ENCODE results near the gene COPB1. TPM values are rescaled to one million over a fixed set of nuclear protein-coding genes. Genes with fewer than 3 reads are reported as not detected.

COPB1 gene
- total and polyA plus RNA-seq, 2 of the 8 experiments (the other 6 are each of a cell fraction or from before 2014, with no cell fraction given): 28.7 to 72.1 TPM

DNA sequence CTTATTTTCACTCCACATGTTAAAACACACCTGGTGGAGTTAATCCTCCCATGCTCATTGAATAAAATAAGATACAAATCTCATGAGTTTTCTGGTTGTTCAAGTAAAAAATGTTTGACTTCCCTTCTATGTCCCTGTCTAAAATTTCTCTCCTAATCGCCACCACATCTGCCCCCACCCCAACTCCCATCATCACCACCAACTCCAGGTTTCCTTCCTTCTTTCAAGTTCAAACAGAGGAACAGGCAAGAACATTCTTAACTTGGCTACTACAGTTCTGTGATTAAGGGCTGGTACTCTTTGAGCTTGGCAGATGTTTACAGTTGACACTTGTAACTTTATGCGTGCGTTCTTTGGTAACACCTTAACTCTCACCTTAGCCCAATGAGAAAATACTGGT lies 29.7 kb upstream of the COPB1 start:
- H3K27ac ChIP-seq (ENCODE audit: low read depth, low read length): no peak overlapping the region
- H3K4me2 ChIP-seq (ENCODE audit: insufficient read depth in 1 of 2, low read depth in 2 of 2, low read length in 2 of 2): no peak overlapping the region
- DNase-seq (ENCODE audit: low read depth in 1 of 2, low spot score in 2 of 2) (no peak), FAIRE-seq (no peak)
- no peaks in the 10 kb centered on the region for H4K20me1 ChIP-seq (replicated peaks in 1 of 2; ENCODE audit: control insufficient read depth in 1 of 2, insufficient read depth in 2 of 2, low read length in 2 of 2)
- no peak overlapping the region for H2BK5ac ChIP-seq (ENCODE audit: low read depth, low read length)
- no peaks in the 10 kb centered on the region for H3K79me2 ChIP-seq (ENCODE audit: control insufficient read depth in 1 of 2, insufficient read depth in 2 of 2, low read length in 2 of 2)
- no peak overlapping the region for H2BK20ac ChIP-seq (ENCODE audit: low read length)
- no peak overlapping the region for H3K18ac ChIP-seq (ENCODE audit: extremely low read depth, low read length)
- H3K27me3 ChIP-seq (replicated peaks in 1 of 4; ENCODE audit: control insufficient read depth in 3 of 4, extremely low read depth in 1 of 4, insufficient read depth in 3 of 4, low read length in 3 of 4): no peaks in the 10 kb centered on the region
- no peak overlapping the region for H2AK5ac ChIP-seq (ENCODE audit: low read depth, low read length)
- no peaks in the 10 kb centered on the region for H3K4me1 ChIP-seq (replicated peaks in 1 of 4; ENCODE audit: control insufficient read depth in 3 of 4, insufficient read depth in 4 of 4, low read length in 3 of 4)
- H3K56ac ChIP-seq (replicated peaks; ENCODE audit: insufficient read length, low read depth, low read length): no peak overlapping the region
- H2AFZ ChIP-seq (ENCODE audit: low read length): no peak overlapping the region
- H3K23me2 ChIP-seq (ENCODE audit: low read depth, low read length): no peaks in the 10 kb centered on the region
- H3K23ac ChIP-seq (ENCODE audit: insufficient read length): no peak overlapping the region
- no peak overlapping the region for H4K8ac ChIP-seq (ENCODE audit: extremely low read depth, insufficient read depth, low read length)
- WGBS, 2 experiments (ENCODE audit: extremely low coverage in 1 of 2, insufficient coverage in 1 of 2, insufficient read length in 1 of 2, insufficient replicate concordance in 2 of 2, low coverage in 1 of 2, low lambda C conversion rate in 2 of 2, missing lambda C conversion rate in 1 of 2): 89% methylated on average over 3 of the region's 3 CpGs; no CpG with 5 or more reads in 1 of the 2 experiments
- H4K91ac ChIP-seq (replicated peaks; ENCODE audit: insufficient read length, low read length): no peak overlapping the region
- H3K4ac ChIP-seq (replicated peaks; ENCODE audit: insufficient read length, low read depth, low read length): no peak overlapping the region
- H3K4me3 ChIP-seq (ENCODE audit: extremely low read depth in 1 of 4, insufficient read depth in 2 of 4, low read depth in 3 of 4, low read length in 4 of 4): no peak overlapping the region
- H2BK12ac ChIP-seq (ENCODE audit: low read depth, low read length): no peak overlapping the region
- no peaks in the 10 kb centered on the region for H3K9me3 ChIP-seq (ENCODE audit: insufficient read depth in 2 of 2, low read depth in 1 of 2, low read length in 1 of 2)
- ChIA-PET POLR2A (ENCODE audit: partially characterized antibody) (interaction anchor here (1.2 kb wide), 1 partner anchor 9 kb away, joined by 6 read pairs; the partner anchor contains the start of gene PSMA1), CTCF (ENCODE audit: partially characterized antibody) (interaction anchor here (0.8 to 1.5 kb wide), 5 partner anchors 10 to 379 kb away, joined by 3 to 4 read pairs (median 3); partner anchors contain the start of gene PDE3B)
- no peak overlapping the region for H2BK120ac ChIP-seq (replicated peaks; ENCODE audit: low read depth, low read length)
- no peaks in the 10 kb centered on the region for H3K79me1 ChIP-seq (ENCODE audit: low read depth, low read length)
- H2BK15ac ChIP-seq (ENCODE audit: low read length): no peak overlapping the region
- H3K36me3 ChIP-seq (ENCODE audit: control insufficient read depth in 2 of 4, insufficient read depth in 4 of 4, low read length in 3 of 4): no peaks in the 10 kb centered on the region
- H4K5ac ChIP-seq (ENCODE audit: insufficient read length, low read depth, low read length): no peak overlapping the region
- no peak overlapping the region for H3K14ac ChIP-seq (ENCODE audit: insufficient read length)
- no peak overlapping the region for H3K9ac ChIP-seq (replicated peaks in 1 of 4; ENCODE audit: extremely low read depth in 1 of 4, low read depth in 3 of 4, low read length in 3 of 4)
- TF ChIP-seq TEAD4 (IDR thresholded peaks at IDR 0.05; ENCODE audit: low read depth, low read length) (no peak), CHD1 (IDR thresholded peaks at IDR 0.05; ENCODE audit: low read depth, low read length) (no peak), SIRT6 (IDR thresholded peaks at IDR 0.05; ENCODE audit: low read length) (no peak), SP1 (IDR thresholded peaks at IDR 0.05; ENCODE audit: low read depth, low read length) (no peak), KDM1A (IDR thresholded peaks at IDR 0.05; ENCODE audit: borderline replicate concordance, low read length) (no peak), SUZ12 (IDR thresholded peaks at IDR 0.05; ENCODE audit: low read length) (no peak), FOSL1 (IDR thresholded peaks at IDR 0.05; ENCODE audit: insufficient read depth, low read depth, low read length) (no peak), BCL11A (IDR thresholded peaks at IDR 0.05; ENCODE audit: low read depth in 2 of 2, low read length in 2 of 2) (no peak), HDAC6 (IDR thresholded peaks at IDR 0.05; ENCODE audit: low read depth, low read length) (no peak)
- TF ChIP-seq, protein P1, sequence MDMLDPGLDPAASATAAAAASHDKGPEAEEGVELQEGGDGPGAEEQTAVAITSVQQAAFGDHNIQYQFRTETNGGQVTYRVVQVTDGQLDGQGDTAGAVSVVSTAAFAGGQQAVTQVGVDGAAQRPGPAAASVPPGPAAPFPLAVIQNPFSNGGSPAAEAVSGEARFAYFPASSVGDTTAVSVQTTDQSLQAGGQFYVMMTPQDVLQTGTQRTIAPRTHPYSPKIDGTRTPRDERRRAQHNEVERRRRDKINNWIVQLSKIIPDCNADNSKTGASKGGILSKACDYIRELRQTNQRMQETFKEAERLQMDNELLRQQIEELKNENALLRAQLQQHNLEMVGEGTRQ (IDR thresholded peaks at IDR 0.05; ENCODE audit: low read length): no peak
- TF ChIP-seq, protein P2, sequence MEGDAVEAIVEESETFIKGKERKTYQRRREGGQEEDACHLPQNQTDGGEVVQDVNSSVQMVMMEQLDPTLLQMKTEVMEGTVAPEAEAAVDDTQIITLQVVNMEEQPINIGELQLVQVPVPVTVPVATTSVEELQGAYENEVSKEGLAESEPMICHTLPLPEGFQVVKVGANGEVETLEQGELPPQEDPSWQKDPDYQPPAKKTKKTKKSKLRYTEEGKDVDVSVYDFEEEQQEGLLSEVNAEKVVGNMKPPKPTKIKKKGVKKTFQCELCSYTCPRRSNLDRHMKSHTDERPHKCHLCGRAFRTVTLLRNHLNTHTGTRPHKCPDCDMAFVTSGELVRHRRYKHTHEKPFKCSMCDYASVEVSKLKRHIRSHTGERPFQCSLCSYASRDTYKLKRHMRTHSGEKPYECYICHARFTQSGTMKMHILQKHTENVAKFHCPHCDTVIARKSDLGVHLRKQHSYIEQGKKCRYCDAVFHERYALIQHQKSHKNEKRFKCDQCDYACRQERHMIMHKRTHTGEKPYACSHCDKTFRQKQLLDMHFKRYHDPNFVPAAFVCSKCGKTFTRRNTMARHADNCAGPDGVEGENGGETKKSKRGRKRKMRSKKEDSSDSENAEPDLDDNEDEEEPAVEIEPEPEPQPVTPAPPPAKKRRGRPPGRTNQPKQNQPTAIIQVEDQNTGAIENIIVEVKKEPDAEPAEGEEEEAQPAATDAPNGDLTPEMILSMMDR (IDR thresholded peaks at IDR 0.05; ENCODE audit: control extremely low read depth in 1 of 3, insufficient read depth in 1 of 3, low read depth in 1 of 3, low read length in 3 of 3): no peak

All from H1 (cell line).